HG03354 (cell line): ENCODE results near the gene SOX10.

ENCODE experiments used
- ATAC-seq: cut with Tn5 transposase; IDR thresholded peaks from one replicate; pipeline ENCODE4 v1.9.1; 2021; ENCODE audit warnings: mild to moderate bottlenecking; ENCODE audit not compliant: unreplicated experiment, poor library complexity, severe bottlenecking

The SOX10 gene

GRCh38 chr22:38017272-38017920 is 33.0 kb upstream of the SOX10 start:
- ATAC-seq: no peak

- no peak for ATAC-seq
Observed at GRCh38 chr22:38016182-38017151, 32.1 kb upstream of the SOX10 start.

GRCh38 chr22:38014083-38014482 is 29.7 kb upstream of the SOX10 start:
- no peak for ATAC-seq

- ATAC-seq: no peak
Observed at GRCh38 chr22:38012604-38013072, 28.3 kb upstream of the SOX10 start.

GRCh38 chr22:38009000-38009806 is 24.8 kb upstream of the SOX10 start:
- ATAC-seq: no peak

DNA sequence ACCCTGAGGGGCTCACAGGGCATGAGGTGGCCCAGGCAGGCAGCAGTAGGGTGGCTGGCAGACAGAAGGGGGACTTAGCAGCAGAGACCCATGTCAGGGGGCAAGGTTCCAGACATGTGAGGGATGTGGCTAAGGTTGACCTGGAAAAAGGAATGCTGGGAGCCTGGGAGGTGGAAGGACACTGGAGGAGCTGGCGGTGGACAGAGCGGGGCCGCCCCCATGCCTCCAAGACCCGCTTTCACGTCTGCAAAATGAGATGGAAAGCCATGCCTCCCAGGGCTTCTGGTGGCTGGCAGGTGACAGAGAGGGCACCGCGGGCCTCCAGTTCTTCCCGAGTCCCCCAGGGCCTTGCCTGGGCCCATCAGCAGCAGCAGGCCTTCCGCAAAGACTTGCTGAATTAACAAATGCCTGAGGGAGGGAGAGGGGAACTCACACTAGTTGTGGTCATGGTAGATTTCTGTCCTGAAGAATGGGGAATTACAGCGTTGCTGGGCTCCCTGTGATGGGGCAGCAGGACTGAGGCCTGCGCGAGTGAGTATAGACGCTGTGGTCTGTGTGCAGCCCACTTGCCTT is 23.1 kb upstream of the SOX10 start:
- no peak for ATAC-seq

DNA sequence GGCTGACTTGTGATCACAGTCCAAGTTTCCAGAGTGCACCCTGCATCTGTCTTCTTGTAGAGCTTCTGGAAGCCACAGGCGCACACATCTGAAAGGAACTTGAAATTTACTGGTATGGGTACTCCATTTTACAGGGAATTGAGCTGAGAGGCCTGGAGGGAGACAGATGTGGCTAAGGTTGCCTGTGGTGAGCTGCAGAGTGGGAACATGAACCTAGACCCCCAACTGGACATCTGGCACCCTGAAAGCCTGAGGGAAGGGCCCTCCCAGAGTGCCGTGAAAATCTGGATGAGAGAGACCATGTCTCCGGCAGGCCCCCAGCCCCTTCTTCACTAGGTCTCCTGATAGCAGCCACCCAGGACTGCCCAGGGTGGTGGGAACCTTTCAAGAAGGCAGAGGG is 22.6 kb upstream of the SOX10 start:
- ATAC-seq: no peak

GRCh38 chr22:38005943-38006342 is 21.6 kb upstream of the SOX10 start:
- no peak for ATAC-seq

- ATAC-seq: no peak
Observed at GRCh38 chr22:37999640-38000272, 15.4 kb upstream of the SOX10 start.

- ATAC-seq: no peak
Observed at GRCh38 chr22:37999236-37999635, 14.9 kb upstream of the SOX10 start.

- ATAC-seq: no peak
Observed at GRCh38 chr22:37998543-37998942, 14.2 kb upstream of the SOX10 start.

GRCh38 chr22:37996515-37997246 is 12.3 kb upstream of the SOX10 start:
- no peak for ATAC-seq

DNA sequence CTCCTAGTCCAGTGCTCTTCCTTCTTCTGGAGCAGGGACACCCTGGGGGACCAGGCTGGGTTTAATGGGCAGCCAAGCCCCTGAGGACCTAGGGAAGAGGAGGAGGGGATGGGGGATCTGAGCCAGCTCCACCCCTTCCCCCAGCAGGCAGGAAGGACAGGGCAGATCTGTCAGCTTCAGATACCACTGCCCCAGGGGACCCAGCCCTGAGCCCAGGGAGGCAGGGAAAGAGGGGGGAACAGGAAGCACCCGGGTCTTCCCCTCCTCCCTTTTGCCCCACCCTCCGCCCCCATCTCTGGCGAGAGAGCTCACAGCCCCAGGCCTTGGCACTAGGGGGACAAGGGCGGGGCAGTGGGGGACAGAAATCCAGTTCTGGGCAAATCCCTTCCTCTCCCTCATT is 11.7 kb upstream of the SOX10 start:
- no peak for ATAC-seq

DNA sequence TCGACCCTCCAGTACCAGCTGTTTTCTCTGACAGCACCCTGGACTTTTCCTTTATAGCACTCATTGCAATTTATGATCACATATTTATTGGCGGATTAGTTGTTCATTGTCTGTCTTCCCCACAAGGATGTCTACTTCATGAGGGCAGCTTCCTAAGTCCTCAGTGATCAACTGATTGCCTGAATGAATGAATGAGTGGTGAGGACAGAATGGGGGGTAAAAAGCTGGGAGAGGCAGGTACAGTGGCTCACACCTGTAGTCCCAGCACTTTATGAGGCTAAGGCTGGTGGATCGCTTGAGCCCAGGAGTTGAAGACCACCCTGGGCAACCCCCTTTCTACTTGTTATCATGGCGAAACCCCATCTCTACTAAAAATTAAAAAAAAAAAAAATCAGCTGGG is 11.1 kb upstream of the SOX10 start:
- ATAC-seq: no peak

DNA sequence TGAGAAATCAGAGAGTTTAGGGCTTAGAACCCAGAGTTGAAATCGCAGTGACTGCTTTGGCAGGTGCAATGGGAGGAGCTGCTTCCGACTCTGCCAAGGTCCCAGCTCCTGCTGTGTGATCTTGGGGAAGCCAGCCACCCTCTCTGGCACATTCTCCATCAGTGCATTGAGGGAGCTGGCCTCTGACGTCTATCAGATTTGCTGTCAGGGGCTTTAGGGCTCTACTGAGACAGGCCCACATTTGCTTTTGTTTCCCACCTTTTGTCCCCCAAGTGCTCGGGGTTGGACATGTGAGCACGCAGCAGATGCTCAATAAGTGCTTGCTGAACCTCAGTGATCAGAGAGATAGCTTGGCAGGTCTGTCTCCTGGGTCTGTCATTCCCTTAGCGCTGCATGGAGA is 10.6 kb upstream of the SOX10 start:
- ATAC-seq: no peak

GRCh38 chr22:37994049-37994448 is 9.7 kb upstream of the SOX10 start:
- ATAC-seq: no peak

GRCh38 chr22:37991731-37992442 is 7.5 kb upstream of the SOX10 start:
- no peak for ATAC-seq

GRCh38 chr22:37990862-37991261 is 6.5 kb upstream of the SOX10 start:
- no peak for ATAC-seq
